ENCODE data around the gene ZNF385C. TPM values are rescaled to one million over a fixed set of nuclear protein-coding genes. Genes with fewer than 3 reads are reported as not detected.

Gene ZNF385C
- total and polyA plus RNA-seq, 4 donors, result 0.03 to 0.19 (median 0.06) TPM; not detected in 1

- H3K9ac ChIP-seq (ENCODE audit: low read depth in 1 of 2, low read length in 2 of 2), result no peak overlapping the region
- TF ChIP-seq EGR1 (IDR thresholded peaks at IDR 0.05; ENCODE audit: low read depth in 2 of 2), result no peak
- no peak for TF ChIP-seq MAX (IDR thresholded peaks at IDR 0.05)
- peak; percentile 89 for TF ChIP-seq SP1 (IDR thresholded peaks at IDR 0.05)
- TF ChIP-seq ATF3 (IDR thresholded peaks at IDR 0.05), result no peak
- peak in 1 of 2 donors; percentile 43 for TF ChIP-seq RAD21 (IDR thresholded peaks at IDR 0.05)
- TF ChIP-seq NR2F2 (IDR thresholded peaks at IDR 0.05), result peak; percentile 99
- peak; percentile 77 to 91 for TF ChIP-seq RXRA (IDR thresholded peaks at IDR 0.05)
- no peak overlapping the region for H3K4me3 ChIP-seq (ENCODE audit: low read depth in 1 of 3, low read length in 3 of 3)
- DNase-seq (ENCODE audit: low spot score), result no peak
- WGBS, result 80% methylated on average over 8 of the region's 8 CpGs
- peaks cover 0 to 12% (median 7%) of the 10 kb centered on the region in 4 donors for H3K4me1 ChIP-seq (ENCODE audit: control insufficient read depth in 4 of 4, insufficient read depth in 4 of 4, low read length in 3 of 4)
- peak overlapping the region; percentile 50 to 64 for H3K27ac ChIP-seq (ENCODE audit: low read depth in 1 of 2, low read length in 2 of 2)
- no peaks in the 10 kb centered on the region for H3K27me3 ChIP-seq (ENCODE audit: control insufficient read depth in 4 of 4, insufficient read depth in 4 of 4, low read length in 3 of 4)
- peaks cover 14 to 46% (median 40%) of the 10 kb centered on the region in 4 donors for H3K36me3 ChIP-seq (ENCODE audit: control insufficient read depth in 4 of 4, insufficient read depth in 3 of 4, low read depth in 1 of 4, low read length in 3 of 4)
- H3K9me3 ChIP-seq (ENCODE audit: control insufficient read depth in 4 of 4, low read length in 3 of 4), result no peaks in the 10 kb centered on the region
Observed at GRCh38 chr17:42129109-42129837, 31.0 kb upstream of the ZNF385C start.

- Histone ChIP-seq H3K27ac (ENCODE audit: low read depth in 1 of 2, low read length in 2 of 2) (no peak overlapping the region), H3K9ac (ENCODE audit: low read depth in 1 of 2, low read length in 2 of 2) (no peak overlapping the region), H3K36me3 (ENCODE audit: control insufficient read depth in 4 of 4, insufficient read depth in 3 of 4, low read depth in 1 of 4, low read length in 3 of 4) (peaks cover 14 to 46% (median 40%) of the 10 kb centered on the region in 4 donors), H3K27me3 (ENCODE audit: control insufficient read depth in 4 of 4, insufficient read depth in 4 of 4, low read length in 3 of 4) (no peaks in the 10 kb centered on the region), H3K4me1 (ENCODE audit: control insufficient read depth in 4 of 4, insufficient read depth in 4 of 4, low read length in 3 of 4) (peaks cover 0 to 14% (median 6%) of the 10 kb centered on the region in 4 donors), H3K4me3 (ENCODE audit: low read depth in 1 of 3, low read length in 3 of 3) (no peak overlapping the region), H3K9me3 (ENCODE audit: control insufficient read depth in 4 of 4, low read length in 3 of 4) (no peaks in the 10 kb centered on the region)
- DNase-seq (ENCODE audit: low spot score), result no peak
- TF ChIP-seq RXRA (IDR thresholded peaks at IDR 0.05) (no peak), JUND (IDR thresholded peaks at IDR 0.05) (no peak), FOXA1 (IDR thresholded peaks at IDR 0.05) (no peak), FOXA2 (IDR thresholded peaks at IDR 0.05) (no peak), MAX (IDR thresholded peaks at IDR 0.05) (no peak), EGR1 (IDR thresholded peaks at IDR 0.05; ENCODE audit: low read depth in 2 of 2) (no peak), REST (IDR thresholded peaks at IDR 0.05) (no peak), HNF4A (conservative IDR thresholded peaks at IDR 0.05) (no peak), SP1 (IDR thresholded peaks at IDR 0.05) (no peak)
- 94% methylated on average over 6 of the region's 6 CpGs for WGBS
Observed at GRCh38 chr17:42127414-42127813, 29.1 kb upstream of the ZNF385C start.

- no peak for DNase-seq (ENCODE audit: low spot score)
- WGBS, result 85% methylated on average over 3 of the region's 3 CpGs
- TF ChIP-seq SP1 (IDR thresholded peaks at IDR 0.05) (no peak), REST (IDR thresholded peaks at IDR 0.05) (no peak), YY1 (IDR thresholded peaks at IDR 0.05) (no peak), FOXA1 (IDR thresholded peaks at IDR 0.05) (no peak), TAF1 (conservative IDR thresholded peaks at IDR 0.05) (no peak), FOXA2 (IDR thresholded peaks at IDR 0.05) (no peak), GABPA (IDR thresholded peaks at IDR 0.05 in 1 of 2, conservative IDR thresholded peaks at IDR 0.05 in 1 of 2) (no peak), RAD21 (IDR thresholded peaks at IDR 0.05) (no peak), RXRA (IDR thresholded peaks at IDR 0.05) (no peak), CTCF (IDR thresholded peaks at IDR 0.05; ENCODE audit: low read depth, low read length, missing input control) (no peak)
Observed at GRCh38 chr17:42126836-42127235, 28.6 kb upstream of the ZNF385C start.

More at GRCh38 chr17:42126836-42127235, 28.6 kb upstream of the ZNF385C start:
- peaks cover 14 to 46% (median 40%) of the 10 kb centered on the region in 4 donors for H3K36me3 ChIP-seq (ENCODE audit: control insufficient read depth in 4 of 4, insufficient read depth in 3 of 4, low read depth in 1 of 4, low read length in 3 of 4)
- no peak overlapping the region for H3K4me3 ChIP-seq (ENCODE audit: low read depth in 1 of 3, low read length in 3 of 3)
- H3K27me3 ChIP-seq (ENCODE audit: control insufficient read depth in 4 of 4, insufficient read depth in 4 of 4, low read length in 3 of 4), result no peaks in the 10 kb centered on the region
- H3K4me1 ChIP-seq (ENCODE audit: control insufficient read depth in 4 of 4, insufficient read depth in 4 of 4, low read length in 3 of 4), result peaks cover 2 to 19% (median 11%) of the 10 kb centered on the region in 4 donors
- no peaks in the 10 kb centered on the region for H3K9me3 ChIP-seq (ENCODE audit: control insufficient read depth in 4 of 4, low read length in 3 of 4)
- no peak overlapping the region for H3K27ac ChIP-seq (ENCODE audit: low read depth in 1 of 2, low read length in 2 of 2)
- no peak overlapping the region for H3K9ac ChIP-seq (ENCODE audit: low read depth in 1 of 2, low read length in 2 of 2)
